HepG2 (cell line): ENCODE data around the gene PRR23A. TPM values are rescaled to one million over a fixed set of nuclear protein-coding genes. Genes with fewer than 3 reads are reported as not detected.

ENCODE experiments used
- ATAC-seq: fragments of 200-7000 bp; cut with Tn5 transposase; 3 replicates; pipeline ENCODE4 v1.9.1; 2020; ENCODE audit warnings: mild to moderate bottlenecking, moderate library complexity
- BruUV-seq: library from RNA; stranded (reverse); fragments of 400-500 nt; replicated peaks from 2 replicates; lab custom pipeline; 2021; lab: Mats Ljungman, UMichigan
- CTCF ChIA-PET: fragments of 300-600 bp; formaldehyde crosslinking; extraction: SDS; loops from one replicate; lab custom pipeline; 2021; ENCODE audit warnings: low total read pairs, inconsistent platforms, low intra/inter-chr PET ratio; lab: Yijun Ruan, JAX
- POLR2A ChIA-PET: fragments of 350-600 bp; sonication (Branson Sonifier 250); formaldehyde crosslinking; loops from one replicate; lab custom pipeline; 2020; ENCODE audit warnings: antibody characterized with exemption, inconsistent platforms; lab: Yijun Ruan, JAX
- DNase-seq: peaks from one replicate; pipeline ENCODE4 v3.0.0-alpha.2; 2015; ENCODE audit warnings: low spot score
- FAIRE-seq: peaks from 3 replicates; lab custom pipeline; 2011; peaks lifted over from hg19 to GRCh38; lab: Jason Lieb, UNC
- H2AFZ ChIP-seq: one replicate; pipeline ENCODE4 v1.6.1; 2011; ENCODE audit warnings: low read length, inconsistent platforms
- H3K27ac ChIP-seq: fragments of 300-600 bp; 3 replicates; pipeline ENCODE4 v1.8.0; 2011; ENCODE audit warnings: mixed run types, mild to moderate bottlenecking, mixed read lengths, low read length, inconsistent platforms; ENCODE audit not compliant: insufficient read depth; ENCODE audit errors: extremely low read length
- H3K27me3 ChIP-seq, 2 experiments: fragments of 200-600 bp in 1 of 2; 2 replicates in 1 of 2; 3 replicates in 1 of 2; pipeline versions ENCODE4 v1.6.0 to v1.8.0; 2011; ENCODE audit warnings: low read length in 2 of 2, mild to moderate bottlenecking in 2 of 2, moderate library complexity in 2 of 2, inconsistent platforms in 1 of 2; ENCODE audit not compliant: insufficient read depth in 2 of 2, control insufficient read depth in 1 of 2
- H3K36me3 ChIP-seq, 2 experiments: fragments of 200-600 bp in 1 of 2; replicated peaks in 1 of 2; 2 replicates in 1 of 2; 3 replicates in 1 of 2; pipeline versions ENCODE4 v1.5.1 to v1.8.0; 2011; ENCODE audit warnings: low read length in 2 of 2, inconsistent platforms in 1 of 2; ENCODE audit not compliant: insufficient read depth in 2 of 2, control insufficient read depth in 1 of 2
- H3K4me1 ChIP-seq: 2 replicates; pipeline ENCODE4 v1.5.1; 2012; ENCODE audit warnings: low read length, inconsistent platforms; ENCODE audit not compliant: insufficient read depth
- H3K4me2 ChIP-seq: 2 replicates; pipeline ENCODE4 v1.6.0; 2011; ENCODE audit warnings: low read depth, low read length, inconsistent platforms
- H3K4me3 ChIP-seq, 3 experiments: fragments of 200-600 bp in 1 of 3; sonication (generic), shearing (Covaris generic) in 1 of 3; replicated peaks in 1 of 3; 2 replicates each; pipeline ENCODE4 v1.5.1; 2011 to 2016; ENCODE audit warnings: low read length in 3 of 3, inconsistent platforms in 2 of 3, low read depth in 2 of 3, mild to moderate bottlenecking in 2 of 3, control low read depth in 1 of 3, mixed read lengths in 1 of 3; ENCODE audit not compliant: insufficient read depth in 1 of 3
- H3K79me2 ChIP-seq: one replicate; pipeline ENCODE4 v1.6.1; 2011; ENCODE audit warnings: low read length, inconsistent platforms; ENCODE audit not compliant: insufficient read depth
- H3K9ac ChIP-seq: 2 replicates; pipeline ENCODE4 v1.6.0; 2011; ENCODE audit warnings: mild to moderate bottlenecking, low read depth, low read length, inconsistent platforms; ENCODE audit not compliant: insufficient read depth
- H3K9me3 ChIP-seq: 2 replicates; pipeline ENCODE4 v1.5.1; 2012; ENCODE audit warnings: mild to moderate bottlenecking, low read length
- H4K20me1 ChIP-seq: 2 replicates; pipeline ENCODE4 v1.6.0; 2011; ENCODE audit warnings: inconsistent platforms, mild to moderate bottlenecking, low read length, moderate library complexity; ENCODE audit not compliant: insufficient read depth
- FOXA1 ChIP-seq, 2 experiments: fragments of 450-650 bp in 1 of 2; sonication (generic) in 1 of 2; formaldehyde crosslinking in 1 of 2; IDR thresholded peaks; 2 replicates each; pipeline versions ENCODE4 v1.4.0 to v1.6.1; 2016 to 2020; ENCODE audit warnings: missing genetic modification reagents in 1 of 2
- FOXA3 ChIP-seq: IDR thresholded peaks from 2 replicates; pipeline ENCODE4 v1.6.1; 2016; ENCODE audit warnings: missing genetic modification reagents, missing compliant biosample characterization
- PHF21A ChIP-seq: sonication (generic); formaldehyde crosslinking; IDR thresholded peaks from 2 replicates; pipeline ENCODE4 v1.5.0; 2020; ENCODE audit warnings: mild to moderate bottlenecking, missing genetic modification reagents
- ZSCAN9 ChIP-seq: IDR thresholded peaks from 2 replicates; pipeline ENCODE4 v1.6.1; 2016; ENCODE audit warnings: borderline replicate concordance
- WGBS: methylation state at CpG from one replicate; pipeline ENCODE4 v1.1.6; 2017; ENCODE audit warnings: low lambda C conversion rate; 5-methylcytosine and 5-hydroxymethylcytosine counted together
- in situ Hi-C: cut with HindIII; loops from 2 replicates; pipeline ENCODE4 v1.10.0; 2017; ENCODE audit warnings: low pct_unique_long_range_greater_than_20kb; ENCODE audit not compliant: extremely low pct_ligation_motif_present
- intact Hi-C: fragments of 100-400 bp; cut with micrococcal nuclease; formaldehyde crosslinking; loops from one replicate; pipeline ENCODE4 v1.10.0; 2022; ENCODE audit not compliant: unreplicated experiment
- polyA plus RNA-seq, 8 experiments: library from polyadenylated mRNA; depleted of rRNA in 3 of 8; stranded (reverse) in 7 of 8; unstranded in 1 of 8; fragments of >200 nt; fragmentation: Illumina TruSeq in 4 of 8; extraction: Trizol in 4 of 8; gene quantifications; 2 replicates each; pipeline versions ENCODE4 v1.2.1 to v1.2.3, GENCODE V29; 2011 to 2016; ENCODE audit warnings: low read depth in 4 of 8, missing spikeins in 1 of 8, mixed read lengths in 1 of 8; ENCODE audit not compliant: insufficient read depth in 1 of 8
- total RNA-seq, 5 experiments: library from RNA; depleted of rRNA; stranded (reverse); fragments of >200 nt; fragmentation: Illumina TruSeq; extraction: Trizol; gene quantifications; 2 replicates each; pipeline ENCODE4 v1.2.3, GENCODE V29; 2016; ENCODE audit warnings: low read depth in 1 of 5
- TF ChIP-seq, protein P1 (sequence below): sonication (generic); formaldehyde crosslinking; IDR thresholded peaks from 2 replicates; pipeline ENCODE4 v1.5.1; 2020; ENCODE audit warnings: missing genetic modification reagents, mild to moderate bottlenecking, borderline replicate concordance
- TF ChIP-seq, protein P2 (sequence below): sonication (generic); formaldehyde crosslinking; IDR thresholded peaks from 2 replicates; pipeline ENCODE4 v1.5.1; 2020; ENCODE audit warnings: mild to moderate bottlenecking, missing genetic modification reagents, moderate library complexity

PRR23A gene
- total and polyA plus RNA-seq, 2 of the 13 experiments (the other 11 are each of a cell fraction or from before 2014, with no cell fraction given) = not detected

DNA sequence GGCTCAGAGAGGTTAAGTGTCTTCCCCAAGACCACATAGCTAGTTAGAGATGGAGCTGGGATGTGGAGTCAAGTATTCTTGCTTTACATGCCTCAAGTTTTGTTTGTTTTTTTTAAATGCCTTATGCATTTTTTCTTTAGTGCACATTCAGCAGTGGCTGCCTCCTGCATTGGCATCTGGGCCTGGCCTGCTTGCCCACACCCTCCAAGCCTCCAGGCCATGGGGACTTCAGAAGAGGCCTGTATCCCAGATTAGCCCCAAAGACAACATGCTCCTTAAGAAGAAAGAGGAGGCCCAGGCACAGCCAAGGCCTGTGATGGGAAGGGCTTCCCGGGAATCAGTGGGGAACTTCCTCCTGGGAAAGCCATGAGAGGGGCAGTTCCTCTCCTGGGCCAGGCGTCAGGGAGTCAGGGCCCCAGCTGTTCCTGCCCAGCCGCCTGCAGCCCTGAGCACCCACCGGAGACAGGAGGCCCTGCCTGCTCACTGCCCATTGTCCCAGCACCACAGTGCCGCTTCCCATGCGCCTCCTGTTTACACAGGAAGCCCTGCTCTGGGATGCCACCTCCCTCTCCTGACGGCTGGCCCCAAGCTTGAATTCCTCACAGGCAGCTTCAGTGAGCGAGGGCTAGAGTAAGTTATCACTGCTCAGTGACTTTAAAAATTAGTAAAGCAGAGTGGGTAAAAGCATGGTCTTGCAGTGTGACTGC is 43.1 kb downstream of the PRR23A start:
- H3K27ac ChIP-seq = no peak overlapping the region
- peaks cover 2 to 38% of the 10 kb centered on the region in 2 experiments; a peak in 4 of 5 replicates for H3K27me3 ChIP-seq
- WGBS = 13% methylated on average over 3 of the region's 8 CpGs
- ATAC-seq (peak; percentile 72), DNase-seq (peak; percentile 26), FAIRE-seq (no peak)
- ChIA-PET POLR2A (no interaction called here), CTCF (no interaction called here)
- no peak overlapping the region for H3K4me3 ChIP-seq
- no peak overlapping the region for H3K9ac ChIP-seq
- no TSS peak for BruUV-seq
- TF ChIP-seq ZSCAN9 (no peak), FOXA3 (peak; percentile 52; the same call in 1 of the 2 replicates), PHF21A (0 out of 2 replicates have a peak, but pooled peaks have one; percentile 28), FOXA1 (IDR thresholded peaks at IDR 0.05) (no peak), FOXA1 (CRISPR knock-in tag; IDR thresholded peaks at IDR 0.05) (peak; percentile 79)
- TF ChIP-seq, protein P1, sequence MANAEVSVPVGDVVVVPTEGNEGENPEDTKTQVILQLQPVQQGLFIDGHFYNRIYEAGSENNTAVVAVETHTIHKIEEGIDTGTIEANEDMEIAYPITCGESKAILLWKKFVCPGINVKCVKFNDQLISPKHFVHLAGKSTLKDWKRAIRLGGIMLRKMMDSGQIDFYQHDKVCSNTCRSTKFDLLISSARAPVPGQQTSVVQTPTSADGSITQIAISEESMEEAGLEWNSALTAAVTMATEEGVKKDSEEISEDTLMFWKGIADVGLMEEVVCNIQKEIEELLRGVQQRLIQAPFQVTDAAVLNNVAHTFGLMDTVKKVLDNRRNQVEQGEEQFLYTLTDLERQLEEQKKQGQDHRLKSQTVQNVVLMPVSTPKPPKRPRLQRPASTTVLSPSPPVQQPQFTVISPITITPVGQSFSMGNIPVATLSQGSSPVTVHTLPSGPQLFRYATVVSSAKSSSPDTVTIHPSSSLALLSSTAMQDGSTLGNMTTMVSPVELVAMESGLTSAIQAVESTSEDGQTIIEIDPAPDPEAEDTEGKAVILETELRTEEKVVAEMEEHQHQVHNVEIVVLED = no peak
- TF ChIP-seq, protein P2, sequence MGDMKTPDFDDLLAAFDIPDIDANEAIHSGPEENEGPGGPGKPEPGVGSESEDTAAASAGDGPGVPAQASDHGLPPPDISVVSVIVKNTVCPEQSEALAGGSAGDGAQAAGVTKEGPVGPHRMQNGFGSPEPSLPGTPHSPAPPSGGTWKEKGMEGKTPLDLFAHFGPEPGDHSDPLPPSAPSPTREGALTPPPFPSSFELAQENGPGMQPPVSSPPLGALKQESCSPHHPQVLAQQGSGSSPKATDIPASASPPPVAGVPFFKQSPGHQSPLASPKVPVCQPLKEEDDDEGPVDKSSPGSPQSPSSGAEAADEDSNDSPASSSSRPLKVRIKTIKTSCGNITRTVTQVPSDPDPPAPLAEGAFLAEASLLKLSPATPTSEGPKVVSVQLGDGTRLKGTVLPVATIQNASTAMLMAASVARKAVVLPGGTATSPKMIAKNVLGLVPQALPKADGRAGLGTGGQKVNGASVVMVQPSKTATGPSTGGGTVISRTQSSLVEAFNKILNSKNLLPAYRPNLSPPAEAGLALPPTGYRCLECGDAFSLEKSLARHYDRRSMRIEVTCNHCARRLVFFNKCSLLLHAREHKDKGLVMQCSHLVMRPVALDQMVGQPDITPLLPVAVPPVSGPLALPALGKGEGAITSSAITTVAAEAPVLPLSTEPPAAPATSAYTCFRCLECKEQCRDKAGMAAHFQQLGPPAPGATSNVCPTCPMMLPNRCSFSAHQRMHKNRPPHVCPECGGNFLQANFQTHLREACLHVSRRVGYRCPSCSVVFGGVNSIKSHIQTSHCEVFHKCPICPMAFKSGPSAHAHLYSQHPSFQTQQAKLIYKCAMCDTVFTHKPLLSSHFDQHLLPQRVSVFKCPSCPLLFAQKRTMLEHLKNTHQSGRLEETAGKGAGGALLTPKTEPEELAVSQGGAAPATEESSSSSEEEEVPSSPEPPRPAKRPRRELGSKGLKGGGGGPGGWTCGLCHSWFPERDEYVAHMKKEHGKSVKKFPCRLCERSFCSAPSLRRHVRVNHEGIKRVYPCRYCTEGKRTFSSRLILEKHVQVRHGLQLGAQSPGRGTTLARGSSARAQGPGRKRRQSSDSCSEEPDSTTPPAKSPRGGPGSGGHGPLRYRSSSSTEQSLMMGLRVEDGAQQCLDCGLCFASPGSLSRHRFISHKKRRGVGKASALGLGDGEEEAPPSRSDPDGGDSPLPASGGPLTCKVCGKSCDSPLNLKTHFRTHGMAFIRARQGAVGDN = 0 out of 2 replicates have a peak, but pooled peaks have one; percentile 25
- no peak overlapping the region for H3K4me2 ChIP-seq
- intact Hi-C loops = no loop called here
- no peaks in the 10 kb centered on the region for H3K79me2 ChIP-seq
- no peak overlapping the region for H2AFZ ChIP-seq
- 0 out of 2 replicates have a peak, but pooled peaks cover 12% of the 10 kb centered on the region for H3K4me1 ChIP-seq
- in situ Hi-C loops = no loop called here
- no peaks in the 10 kb centered on the region for H4K20me1 ChIP-seq
- H3K36me3 ChIP-seq = no peaks in the 10 kb centered on the region
- no peaks in the 10 kb centered on the region for H3K9me3 ChIP-seq
